ENCODE data around the gene SLC6A19. TPM values are rescaled to one million over a fixed set of nuclear protein-coding genes. Genes with fewer than 3 reads are reported as not detected.

The SLC6A19 gene
- total RNA-seq, 1 experiment from 2014 or later: not detected

GRCh38 chr5:1230551-1230950 is 29.2 kb downstream of the SLC6A19 start:
- H3K9me3 ChIP-seq: peaks cover 12% of the 10 kb centered on the region
- H3K27me3 ChIP-seq: peaks cover 11% of the 10 kb centered on the region
- H3K36me3 ChIP-seq: no peaks in the 10 kb centered on the region
- no peak for DNase-seq
- no peak overlapping the region for H3K4me3 ChIP-seq

- no peak for DNase-seq
- H3K4me3 ChIP-seq: no peak overlapping the region
- no peaks in the 10 kb centered on the region for H3K36me3 ChIP-seq
- H3K27me3 ChIP-seq: peaks cover 11% of the 10 kb centered on the region
- peaks cover 21% of the 10 kb centered on the region for H3K9me3 ChIP-seq
Measured at GRCh38 chr5:1231354-1231905, 30.0 kb downstream of the SLC6A19 start.

- DNase-seq: no peak
- Histone ChIP-seq H3K9me3 (peaks cover 24% of the 10 kb centered on the region), H3K36me3 (no peaks in the 10 kb centered on the region)
Measured at GRCh38 chr5:1232780-1233179, 31.4 kb downstream of the SLC6A19 start.

GRCh38 chr5:1235379-1235778 is 34.0 kb downstream of the SLC6A19 start:
- Histone ChIP-seq H3K36me3 (no peaks in the 10 kb centered on the region), H3K27me3 (0 out of 2 replicates have a peak, but pooled peaks cover 2% of the 10 kb centered on the region), H3K4me3 (no peak overlapping the region), H3K9me3 (peaks cover 24% of the 10 kb centered on the region)
- DNase-seq: no peak

More at GRCh38 chr5:1232780-1233179, 31.4 kb downstream of the SLC6A19 start:
- Histone ChIP-seq H3K27me3 (peaks cover 8% of the 10 kb centered on the region), H3K4me3 (no peak overlapping the region)

GRCh38 chr5:1235838-1236237 is 34.4 kb downstream of the SLC6A19 start:
- 0 out of 2 replicates have a peak, but pooled peaks cover 2% of the 10 kb centered on the region for H3K27me3 ChIP-seq
- H3K4me3 ChIP-seq: no peak overlapping the region
- H3K36me3 ChIP-seq: no peaks in the 10 kb centered on the region
- H3K9me3 ChIP-seq: peaks cover 24% of the 10 kb centered on the region
- no peak for DNase-seq

GRCh38 chr5:1239505-1240251 is 38.3 kb downstream of the SLC6A19 start:
- Histone ChIP-seq H3K4me3 (no peak overlapping the region), H3K36me3 (no peaks in the 10 kb centered on the region), H3K27me3 (peaks cover 21% of the 10 kb centered on the region), H3K9me3 (peaks cover 20% of the 10 kb centered on the region)
- no peak for DNase-seq

- Histone ChIP-seq H3K9me3 (peaks cover 10% of the 10 kb centered on the region), H3K36me3 (no peaks in the 10 kb centered on the region), H3K4me3 (no peak overlapping the region), H3K27me3 (peaks cover 31% of the 10 kb centered on the region)
- no peak for DNase-seq
Measured at GRCh38 chr5:1240496-1241260, 39.3 kb downstream of the SLC6A19 start.

- DNase-seq: no peak
- H3K36me3 ChIP-seq: no peaks in the 10 kb centered on the region
- H3K9me3 ChIP-seq: peaks cover 1% of the 10 kb centered on the region
- H3K4me3 ChIP-seq: no peak overlapping the region
- H3K27me3 ChIP-seq: peaks cover 40% of the 10 kb centered on the region
Measured at GRCh38 chr5:1241509-1242080, 40.2 kb downstream of the SLC6A19 start.

- H3K9me3 ChIP-seq: 0 out of 2 replicates have a peak, but pooled peaks cover 2% of the 10 kb centered on the region
Measured at GRCh38 chr5:1242733-1243486, 41.5 kb downstream of the SLC6A19 start.

GRCh38 chr5:1243487-1244130 is 42.2 kb downstream of the SLC6A19 start:
- no peak for DNase-seq
- no peaks in the 10 kb centered on the region for H3K36me3 ChIP-seq
- H3K4me3 ChIP-seq: no peak overlapping the region
- H3K27me3 ChIP-seq: peaks cover 61% of the 10 kb centered on the region
- 0 out of 2 replicates have a peak, but pooled peaks cover 2% of the 10 kb centered on the region for H3K9me3 ChIP-seq

More at GRCh38 chr5:1242733-1243486, 41.5 kb downstream of the SLC6A19 start:
- Histone ChIP-seq H3K36me3 (no peaks in the 10 kb centered on the region), H3K4me3 (no peak overlapping the region), H3K27me3 (peaks cover 54% of the 10 kb centered on the region)
- DNase-seq: no peak

GRCh38 chr5:1244255-1244654 is 42.9 kb downstream of the SLC6A19 start:
- no peaks in the 10 kb centered on the region for H3K36me3 ChIP-seq
- H3K4me3 ChIP-seq: no peak overlapping the region
- H3K27me3 ChIP-seq: peaks cover 67% of the 10 kb centered on the region
- DNase-seq: no peak
- H3K9me3 ChIP-seq: 0 out of 2 replicates have a peak, but pooled peaks cover 2% of the 10 kb centered on the region

GRCh38 chr5:1244976-1245375 is 43.6 kb downstream of the SLC6A19 start:
- no peak for DNase-seq
- Histone ChIP-seq H3K27me3 (peaks cover 74% of the 10 kb centered on the region), H3K9me3 (0 out of 2 replicates have a peak, but pooled peaks cover 2% of the 10 kb centered on the region), H3K4me3 (no peak overlapping the region), H3K36me3 (no peaks in the 10 kb centered on the region)

- no peak for DNase-seq
- H3K4me3 ChIP-seq: no peak overlapping the region
- H3K9me3 ChIP-seq: 0 out of 2 replicates have a peak, but pooled peaks cover 2% of the 10 kb centered on the region
- no peaks in the 10 kb centered on the region for H3K36me3 ChIP-seq
- peaks cover 80% of the 10 kb centered on the region for H3K27me3 ChIP-seq
Measured at GRCh38 chr5:1245905-1246576, 44.6 kb downstream of the SLC6A19 start.

- DNase-seq: peak; percentile 65
- Histone ChIP-seq H3K9me3 (0 out of 2 replicates have a peak, but pooled peaks cover 2% of the 10 kb centered on the region), H3K36me3 (no peaks in the 10 kb centered on the region), H3K27me3 (peaks cover 82% of the 10 kb centered on the region), H3K4me3 (no peak overlapping the region)
Measured at GRCh38 chr5:1246711-1247431, 45.5 kb downstream of the SLC6A19 start.

- peaks cover 80% of the 10 kb centered on the region for H3K27me3 ChIP-seq
- H3K36me3 ChIP-seq: no peaks in the 10 kb centered on the region
- no peak overlapping the region for H3K4me3 ChIP-seq
- H3K9me3 ChIP-seq: 0 out of 2 replicates have a peak, but pooled peaks cover 2% of the 10 kb centered on the region
- DNase-seq: no peak
Measured at GRCh38 chr5:1247811-1248210, 46.4 kb downstream of the SLC6A19 start.

Data from MG63 (cell line).